ENCODE results near the gene SULT1A2.
A peak's percentile ranks its signal among the peaks of the same experiment; 100 is the strongest.
"Not testable (repeated sequence)": the region's sequence is repeated elsewhere in the genome, so short reads cannot be mapped to it uniquely, and the experiment has no call there.

Gene SULT1A2

GRCh38 chr16:28558456-28558855, 38.4 kb downstream of the SULT1A2 start:
- DNase-seq (ENCODE audit: low spot score) = no peak

DNA sequence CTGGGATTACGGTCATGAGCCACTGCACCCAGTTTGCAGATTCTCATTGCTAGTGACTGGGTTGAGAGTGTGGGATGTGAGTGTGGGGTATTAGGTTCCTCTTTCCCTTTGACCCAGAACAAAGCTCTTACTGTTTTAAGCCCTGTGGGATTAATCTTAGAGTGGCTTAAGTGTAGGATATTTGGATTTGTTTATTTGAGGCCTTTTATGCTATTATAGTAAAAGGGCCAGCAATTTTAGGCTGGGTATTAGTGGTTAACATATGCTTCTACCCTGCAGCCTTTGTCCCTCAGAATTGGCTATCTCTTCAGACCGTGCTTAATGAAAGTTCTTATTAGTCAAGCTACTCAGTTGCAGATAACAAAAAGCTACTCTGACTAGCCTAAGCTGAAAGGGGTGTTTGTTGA, 39.9 kb downstream of the SULT1A2 start:
- no peak for DNase-seq (ENCODE audit: low spot score)

DNA sequence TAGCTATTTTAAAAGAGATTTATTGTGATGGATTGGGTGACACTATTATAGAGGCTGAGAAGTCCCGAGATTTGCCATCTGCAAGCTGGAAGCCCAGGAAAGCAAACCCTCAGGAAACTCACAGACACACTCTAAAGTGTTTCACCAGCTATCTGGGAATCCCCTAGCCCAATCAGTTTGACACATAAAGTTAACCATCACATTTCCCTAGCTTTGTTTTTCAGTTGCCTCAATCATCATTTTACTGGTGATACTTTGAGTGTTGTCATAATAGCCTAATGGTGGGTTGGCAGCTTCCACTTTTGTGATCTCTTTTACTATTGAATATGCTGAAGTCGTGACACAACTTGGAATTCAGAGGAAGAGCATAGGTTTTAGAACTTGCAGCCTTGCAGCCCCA, 41.3 kb downstream of the SULT1A2 start:
- DNase-seq (ENCODE audit: low spot score) = no peak

DNA sequence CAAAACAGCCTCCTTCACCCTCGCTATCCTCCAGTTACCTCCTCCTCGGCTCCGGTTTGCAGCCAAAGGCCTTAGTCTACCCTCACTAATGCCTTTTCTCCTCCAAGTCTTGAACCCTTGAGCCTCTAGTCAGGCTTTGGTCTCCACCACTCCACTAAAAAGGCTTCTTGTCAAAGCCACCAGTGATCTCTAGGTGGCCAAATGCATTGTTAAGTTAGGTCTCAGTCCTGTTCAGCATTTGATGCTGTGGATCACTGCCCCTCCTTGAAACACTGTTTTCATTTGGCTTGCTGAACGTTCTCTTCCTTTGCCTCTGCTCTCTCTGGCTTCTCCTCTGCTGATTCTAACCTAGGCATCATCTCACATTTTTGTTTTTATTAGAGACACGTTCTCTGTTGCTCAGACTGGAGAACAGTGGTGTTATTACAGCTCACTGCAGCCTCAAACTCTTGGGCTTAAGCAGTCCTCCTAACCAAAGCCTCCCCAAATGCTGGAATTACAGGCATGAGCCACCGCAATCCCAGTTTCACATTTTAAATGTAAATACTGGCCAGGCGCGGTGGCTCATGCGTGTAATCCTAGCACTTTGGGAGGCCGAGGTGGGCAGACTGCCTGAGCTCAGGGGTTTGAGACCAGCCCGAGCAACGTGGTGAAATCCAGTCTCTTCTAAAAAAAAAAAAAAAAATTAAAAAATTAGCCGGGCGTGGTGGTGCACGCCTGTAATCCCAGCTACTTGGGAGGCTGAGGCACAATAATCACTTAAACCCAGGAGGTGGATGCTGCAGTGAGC, 42.0 kb downstream of the SULT1A2 start:
- no peak for DNase-seq (ENCODE audit: low spot score)

- DNase-seq (ENCODE audit: low spot score) = peak; percentile 96
These were observed 42.8 kb downstream of the SULT1A2 start, which contains the start of gene SGF29 for GRCh38 chr16:28553776-28554633. Gene SGF29 (plus strand): TSS chr16:28553920. CDS start chr16:28581070, 27,150 bp downstream.

DNA sequence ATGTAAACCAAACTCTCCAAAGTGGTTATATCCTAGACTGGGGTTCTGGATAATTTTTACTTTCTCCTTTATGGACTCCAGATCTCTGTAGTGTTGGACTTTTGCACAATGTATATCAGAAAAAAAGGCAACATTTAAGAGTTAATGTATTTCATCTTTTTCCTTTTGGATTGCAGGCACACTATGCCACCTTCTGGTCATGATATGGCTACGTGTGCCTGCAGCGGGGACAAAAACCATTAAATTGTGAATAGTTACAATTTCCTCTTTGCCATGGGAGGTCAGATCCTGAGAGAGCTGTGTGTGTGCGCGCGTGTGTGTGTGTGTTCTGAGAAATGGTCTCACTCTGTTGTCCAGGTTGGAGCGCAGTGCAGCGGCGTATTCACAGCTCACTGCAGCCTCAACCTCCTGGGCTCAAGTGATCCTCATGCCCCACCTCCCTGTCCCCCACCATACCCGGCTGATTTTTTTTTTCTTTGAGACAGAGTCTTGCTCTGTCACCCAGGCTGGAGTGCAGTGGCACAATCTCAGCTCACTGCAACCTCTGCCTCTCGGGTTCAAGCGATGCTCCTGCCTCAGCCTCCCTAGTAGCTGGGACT, 47.5 kb downstream of the SULT1A2 start:
- peak; percentile 52 for DNase-seq (ENCODE audit: low spot score)

DNA sequence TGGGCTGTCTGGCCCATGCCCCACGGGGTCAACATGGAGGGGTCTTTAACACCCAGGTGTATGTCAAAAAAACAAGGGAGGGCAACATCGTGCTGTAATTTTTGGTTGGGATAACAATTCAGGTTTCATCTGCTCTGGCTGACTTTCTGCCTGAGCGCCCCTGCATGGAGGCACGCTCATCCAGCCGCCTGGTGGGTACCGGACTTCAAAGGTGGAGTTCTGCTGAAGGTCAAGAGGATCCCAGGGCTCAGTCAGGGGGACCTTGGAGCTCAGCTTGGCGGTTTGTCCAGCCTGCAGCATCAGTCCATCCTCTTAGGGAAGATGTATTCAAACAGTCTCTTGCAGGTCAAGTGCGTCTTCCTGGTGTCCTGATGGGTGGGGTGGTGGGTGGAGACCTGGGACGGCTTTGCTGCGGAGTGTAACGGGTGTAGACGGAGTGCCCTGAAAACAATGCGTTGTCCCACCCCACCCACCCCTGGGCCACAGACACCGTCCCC, 48.5 kb downstream of the SULT1A2 start:
- DNase-seq (ENCODE audit: low spot score) = no peak

- no peak for DNase-seq (ENCODE audit: low spot score)
These were observed 50.2 kb downstream of the SULT1A2 start for GRCh38 chr16:28546626-28547025.

GRCh38 chr16:28545964-28546363, 50.9 kb downstream of the SULT1A2 start:
- not testable (repeated sequence) for DNase-seq (ENCODE audit: low spot score)

- DNase-seq (ENCODE audit: low spot score) = no peak
These were observed 51.9 kb downstream of the SULT1A2 start for GRCh38 chr16:28544998-28545397.

- no peak for DNase-seq (ENCODE audit: low spot score)
These were observed 53.8 kb downstream of the SULT1A2 start for GRCh38 chr16:28543072-28543471.

DNA sequence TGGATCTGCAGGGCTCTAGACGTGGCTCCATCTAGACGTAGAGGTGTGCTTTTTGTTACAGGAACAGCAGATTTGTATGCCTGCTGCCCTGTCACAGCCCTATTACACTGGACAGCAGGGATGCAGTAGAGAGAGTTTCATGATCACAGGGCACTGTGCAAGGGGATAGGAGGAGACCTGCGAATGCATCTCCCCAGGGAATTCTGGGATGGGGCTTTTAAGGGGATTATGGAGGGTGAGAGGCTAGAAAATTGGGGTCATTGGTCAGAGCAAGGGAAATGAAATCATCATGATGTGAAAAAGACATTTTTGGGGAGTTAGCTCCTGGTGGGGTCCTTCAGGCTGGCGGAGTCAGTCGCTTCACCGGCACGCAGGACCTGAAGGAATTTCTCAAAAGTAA, 54.2 kb downstream of the SULT1A2 start:
- DNase-seq (ENCODE audit: low spot score) = no peak
